HG03280 (cell line): ENCODE results near the gene PLEKHO1.

ENCODE experiments used
- ATAC-seq: cut with Tn5 transposase; IDR thresholded peaks from one replicate; pipeline ENCODE4 v1.9.1; 2021; ENCODE audit warnings: mild to moderate bottlenecking, moderate library complexity; ENCODE audit not compliant: unreplicated experiment

PLEKHO1 gene

GRCh38 chr1:150148837-150149270, 862 bp upstream of the PLEKHO1 start:
- no peak for ATAC-seq

- peak; percentile 4 for ATAC-seq
These were observed 661 bp downstream of the PLEKHO1 start for GRCh38 chr1:150150133-150151021.

- no peak for ATAC-seq
These were observed 1.8 kb downstream of the PLEKHO1 start for GRCh38 chr1:150151291-150152181.

GRCh38 chr1:150152182-150152536, 2.4 kb downstream of the PLEKHO1 start:
- ATAC-seq, result no peak

DNA sequence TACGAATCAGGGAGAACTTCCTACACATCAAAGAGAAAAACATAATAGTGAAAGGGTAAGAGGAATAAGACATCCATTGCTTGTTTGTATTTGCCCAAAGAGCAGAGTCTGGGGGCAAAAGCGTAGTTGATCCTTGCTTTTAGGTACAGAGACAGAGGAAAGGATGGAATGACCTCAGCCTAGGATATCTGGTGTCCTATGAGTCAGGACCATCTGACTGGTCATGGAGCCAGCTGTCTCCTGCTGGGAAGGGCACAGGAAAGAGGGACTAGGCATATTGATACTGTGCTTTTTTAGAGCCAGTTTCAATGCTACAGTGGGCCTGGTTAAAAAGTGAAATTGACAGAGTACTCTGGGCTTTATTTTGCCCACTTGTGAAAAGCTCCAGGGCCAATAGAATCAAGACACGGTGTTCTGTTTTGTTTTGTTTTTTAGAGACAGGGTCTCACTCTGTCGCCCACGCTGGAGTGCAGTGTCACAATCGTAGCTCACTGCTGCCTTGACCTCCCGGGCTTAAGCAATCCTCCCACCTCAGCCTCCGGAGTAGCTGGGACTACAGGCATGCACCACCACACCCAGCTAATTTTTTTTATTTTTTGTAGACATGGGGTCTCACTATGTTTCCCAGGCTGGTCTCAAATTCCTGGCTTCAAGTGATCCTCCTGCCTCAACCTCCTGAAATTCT, 3.2 kb downstream of the PLEKHO1 start:
- no peak for ATAC-seq

DNA sequence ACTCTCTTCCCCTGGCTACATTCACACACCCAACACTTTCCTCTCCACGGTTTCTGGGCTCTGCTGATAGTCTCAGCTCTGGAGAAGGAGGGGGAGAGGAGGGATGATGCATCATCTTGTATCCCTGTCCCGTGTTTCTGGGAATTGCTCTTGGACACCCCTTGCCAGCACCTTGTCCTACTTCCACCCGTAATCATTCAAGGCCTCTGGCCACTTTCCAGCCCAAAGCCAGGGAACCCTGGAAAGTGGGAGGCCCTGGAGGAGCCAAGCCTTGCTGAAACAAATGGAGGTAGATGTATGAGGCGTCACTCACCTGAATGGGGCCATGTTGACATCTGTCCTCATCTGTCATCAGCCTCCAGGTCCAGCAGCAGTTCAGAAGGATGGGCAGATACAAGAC, 4.4 kb downstream of the PLEKHO1 start:
- no peak for ATAC-seq

- ATAC-seq, result no peak
These were observed 5.8 kb downstream of the PLEKHO1 start for GRCh38 chr1:150155413-150156071.

- ATAC-seq, result no peak
These were observed 7.3 kb downstream of the PLEKHO1 start for GRCh38 chr1:150156868-150157603.

DNA sequence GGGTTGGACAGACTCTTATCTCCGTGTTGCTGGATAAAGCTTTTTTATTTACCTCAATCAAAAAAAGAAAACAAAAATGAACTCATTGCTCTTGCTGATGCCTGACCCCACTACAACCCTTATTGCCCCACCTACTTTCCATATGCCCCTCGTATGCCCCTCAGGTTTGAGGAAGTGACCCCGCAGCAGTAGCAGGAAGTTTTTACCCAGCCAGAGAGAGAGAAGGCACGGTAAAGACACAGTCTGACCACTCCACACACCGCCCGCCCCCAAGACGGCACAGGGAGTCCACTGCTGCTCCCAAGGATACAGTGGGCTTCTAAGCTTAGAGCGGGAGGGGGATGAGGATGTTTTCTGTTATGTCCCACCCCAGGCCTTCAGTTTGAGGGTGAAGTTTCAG, 9.8 kb downstream of the PLEKHO1 start:
- ATAC-seq, result no peak

DNA sequence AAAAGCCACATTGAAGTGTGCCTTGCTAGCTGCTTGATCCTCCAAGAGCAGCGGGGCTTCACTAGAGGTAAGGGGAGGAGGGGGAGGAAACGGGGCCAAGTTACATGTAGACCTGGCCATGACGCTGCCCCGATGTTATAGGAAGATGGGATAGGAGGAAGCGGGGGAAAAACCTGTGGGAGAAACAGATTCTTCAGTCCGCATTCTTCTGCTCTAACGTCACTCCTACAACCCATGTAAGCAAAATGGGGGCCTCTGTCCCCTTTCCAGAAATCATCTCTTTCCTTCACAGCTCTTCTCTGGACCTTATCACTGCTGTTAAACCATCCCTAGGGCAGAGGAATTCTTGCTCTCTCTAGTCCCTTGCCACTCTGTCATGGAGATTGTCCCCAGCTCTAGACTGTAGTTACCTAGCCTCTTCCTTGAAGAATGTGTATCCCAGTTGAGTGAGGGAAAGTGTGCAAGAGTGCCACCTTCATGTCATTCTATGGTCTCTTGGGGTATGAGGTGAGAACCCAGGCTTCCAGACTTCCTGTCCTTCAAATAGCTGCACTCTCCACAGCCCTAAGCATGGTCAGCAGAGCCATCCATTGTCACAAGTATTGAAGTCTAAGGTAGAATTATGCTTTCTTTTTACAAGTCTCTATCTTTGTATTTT, 11.4 kb downstream of the PLEKHO1 start:
- ATAC-seq, result no peak

DNA sequence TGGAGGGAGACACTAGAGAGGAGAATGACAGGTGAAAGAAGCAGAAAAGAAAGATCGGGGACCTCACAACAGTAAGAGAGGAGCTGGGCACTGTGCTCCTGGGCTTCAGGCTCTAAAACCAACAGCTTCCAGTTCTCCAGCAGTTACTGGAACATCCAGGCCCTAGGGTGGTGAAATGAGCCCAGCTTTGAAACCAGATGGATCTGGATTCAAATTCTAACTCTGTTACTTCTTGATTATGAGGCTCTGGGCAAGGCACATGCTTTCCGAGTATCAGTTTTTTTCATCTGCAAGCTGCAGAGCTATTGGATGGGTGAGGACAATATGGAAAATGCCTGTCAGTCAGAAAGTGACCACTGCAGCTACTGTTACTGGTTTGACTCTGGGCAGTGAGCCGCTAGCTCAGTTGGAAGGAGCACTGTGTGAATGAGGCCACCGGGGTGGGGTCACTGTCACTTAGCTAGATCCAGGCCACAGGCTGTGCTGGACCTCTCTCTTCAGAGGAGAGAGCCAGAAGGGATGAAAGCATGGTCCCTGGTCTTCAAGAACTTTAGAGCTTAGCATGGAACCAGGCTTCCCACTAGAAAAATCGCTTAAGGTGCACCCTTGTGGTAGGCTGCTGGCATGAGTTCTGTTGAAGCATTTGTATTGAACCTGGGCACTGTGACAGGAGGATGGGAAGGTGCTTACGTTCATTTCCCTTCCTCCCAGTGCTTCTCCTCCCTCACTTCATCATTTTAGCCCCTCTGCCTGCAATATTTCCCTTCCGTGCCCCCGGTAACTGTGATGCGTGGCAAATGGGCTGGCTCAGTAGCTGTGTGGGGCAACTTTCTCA, 12.2 kb downstream of the PLEKHO1 start:
- no peak for ATAC-seq

- no peak for ATAC-seq
These were observed 12.8 kb downstream of the PLEKHO1 start for GRCh38 chr1:150162582-150162861.

GRCh38 chr1:150162862-150163706, 13.4 kb downstream of the PLEKHO1 start:
- peak; percentile 32 for ATAC-seq

DNA sequence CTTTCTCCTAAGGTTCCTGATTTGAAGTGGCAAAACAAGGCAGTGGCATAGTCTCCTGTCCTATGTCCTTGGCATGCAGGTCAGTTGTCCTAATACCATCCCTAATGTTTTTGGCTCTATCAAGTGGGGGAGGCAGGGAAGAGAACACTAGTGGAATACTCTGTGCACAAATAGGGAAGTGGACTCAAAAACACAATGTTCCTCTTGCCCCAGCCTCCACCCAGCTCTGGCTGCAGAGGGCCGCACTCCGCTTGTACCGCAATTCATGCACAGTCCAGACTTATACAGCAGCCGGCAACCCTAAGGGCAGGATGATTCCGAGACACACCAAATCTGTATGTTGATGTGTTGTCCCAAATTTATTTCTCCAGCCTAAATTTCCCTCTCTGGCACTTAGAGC, 14.5 kb downstream of the PLEKHO1 start:
- no peak for ATAC-seq

DNA sequence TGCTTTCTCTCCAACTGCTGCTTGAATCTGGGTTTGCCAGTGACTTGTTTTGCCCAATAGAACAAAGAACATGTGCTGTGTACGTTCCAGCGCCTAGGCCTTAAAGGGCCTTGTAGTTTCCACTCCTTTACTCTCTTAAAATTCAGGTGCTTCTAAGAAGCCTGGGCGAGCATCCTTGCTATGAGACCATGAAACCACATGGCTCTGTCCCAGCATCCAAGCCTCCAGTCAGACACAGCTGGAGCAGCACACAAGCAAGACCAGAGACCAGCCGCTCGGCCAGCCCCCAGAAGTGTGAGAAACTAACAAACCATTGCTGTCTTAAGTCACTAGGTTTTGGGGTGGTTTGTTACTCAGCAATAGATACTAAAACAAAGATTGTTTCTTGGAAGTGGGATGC, 15.1 kb downstream of the PLEKHO1 start:
- ATAC-seq, result no peak

DNA sequence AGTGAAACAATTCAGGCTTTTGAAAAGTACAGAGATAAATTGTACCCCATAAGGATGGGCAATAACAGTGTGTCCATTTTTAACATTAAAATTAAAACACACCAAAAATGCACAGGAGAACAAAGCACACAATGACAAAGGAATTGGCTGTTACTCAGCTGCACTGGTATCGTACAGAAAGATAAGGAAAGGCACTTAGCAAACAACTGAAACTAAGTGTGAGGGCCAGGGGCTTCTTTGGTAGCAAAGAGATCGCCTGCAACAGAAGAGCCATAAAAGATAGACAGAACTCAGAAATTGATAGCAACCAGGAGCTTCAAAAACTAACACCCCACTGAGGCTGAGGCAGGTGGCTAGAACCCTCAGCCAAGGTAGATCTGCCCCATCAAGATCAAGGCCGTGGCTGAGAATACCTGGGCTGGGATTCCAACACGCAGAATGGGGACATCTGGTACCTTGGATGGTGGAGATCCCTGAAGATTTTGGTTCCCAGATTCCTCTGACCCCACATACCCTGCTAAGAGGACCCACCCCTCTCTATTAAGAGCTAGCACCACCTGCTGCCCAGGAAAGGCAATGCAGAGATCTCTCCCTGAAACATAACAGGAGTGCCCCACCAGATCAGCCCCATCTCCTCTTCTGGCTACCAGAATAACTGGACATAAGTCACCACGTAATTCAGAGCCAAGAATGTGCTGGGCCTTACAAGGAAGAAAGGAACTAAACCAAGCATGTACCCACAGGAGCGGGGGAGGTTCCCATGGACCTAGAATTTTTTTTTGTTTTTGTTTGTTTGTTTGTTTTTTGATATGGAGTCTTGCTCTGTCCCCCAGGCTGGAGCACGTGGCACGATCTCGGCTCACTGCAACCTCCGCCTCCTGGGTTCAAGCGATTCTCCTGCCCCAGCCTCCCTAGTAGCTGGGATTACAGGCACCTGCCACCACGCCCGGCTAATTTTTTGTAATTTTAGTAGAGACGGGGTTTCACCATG, 16.2 kb downstream of the PLEKHO1 start:
- ATAC-seq, result no peak
